Stimulated activated CD8-positive, alpha-beta memory T cell treated with anti-CD3 and anti-CD28 coated beads, Interleukin-12 subunit alpha, Interleukin-12 subunit beta, amount 100 ng/mL, for 1 hour (primary cell): Measurements from ENCODE around the gene IGFALS.

Experiments
- DNase-seq: peaks from one replicate; pipeline ENCODE4 v3.0.0-alpha.2; 2020; ENCODE audit warnings: low read depth

Gene IGFALS

DNA sequence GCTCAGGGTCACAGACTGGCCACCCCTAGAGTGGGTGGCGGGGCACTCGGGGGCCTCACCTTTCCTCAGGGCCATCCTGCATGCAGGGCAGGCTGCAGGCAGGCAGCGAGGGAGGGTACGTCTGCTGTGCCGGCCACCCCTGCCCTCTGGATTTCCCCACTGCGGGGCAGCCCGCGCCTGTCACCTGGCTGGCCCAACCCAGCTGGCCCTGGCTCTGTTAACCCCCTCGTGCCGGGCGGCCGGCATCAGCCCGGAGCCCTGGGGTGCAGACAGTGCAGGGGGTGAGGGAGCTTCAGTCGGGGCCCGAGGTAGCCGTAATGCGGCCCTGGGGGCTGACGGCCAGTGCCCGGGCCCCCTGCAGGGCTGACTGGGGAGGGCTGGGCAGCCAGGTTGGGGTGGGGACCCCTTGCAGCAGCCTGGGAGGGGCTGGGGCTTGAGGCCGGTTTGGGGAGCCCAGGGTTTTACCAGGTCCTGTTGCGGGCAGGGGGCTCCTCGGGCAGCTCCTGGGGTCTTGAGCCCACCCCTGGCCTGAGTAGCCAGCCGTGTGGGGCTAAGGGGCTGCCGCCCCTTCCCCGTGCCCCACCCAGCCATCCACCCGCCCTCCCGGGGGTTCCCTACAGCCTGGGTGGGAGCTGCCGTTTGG, at the start of gene IGFALS:
IGFALS (minus strand) TSS at position 128 of the 643 bp plus-strand sequence; CDS start at position 75, 53 bp downstream.
- DNase-seq = no peak

DNA sequence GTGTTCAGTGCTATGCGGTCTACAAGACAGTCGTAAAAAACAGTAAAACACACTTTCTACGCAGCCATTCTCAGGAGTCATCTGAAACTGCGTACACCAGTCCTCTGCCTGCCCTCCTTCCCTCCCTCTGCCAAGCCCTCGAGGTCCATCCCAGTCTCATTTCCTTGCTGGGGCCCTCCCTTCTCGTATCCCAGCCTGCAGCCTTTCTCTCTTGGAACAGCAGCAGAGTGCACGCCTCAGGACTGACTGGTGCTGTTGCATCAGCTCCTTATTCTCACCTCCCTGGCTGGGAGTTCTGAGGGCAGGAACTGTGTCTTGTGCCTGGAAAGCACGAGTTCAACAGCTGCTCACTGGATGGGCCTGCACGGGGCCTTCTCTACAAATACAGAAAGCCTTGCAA, 46.0 kb upstream of the IGFALS start:
- DNase-seq = no peak

GRCh38 chr16:1834096-1834495, 40.6 kb upstream of the IGFALS start:
- no peak for DNase-seq

DNA sequence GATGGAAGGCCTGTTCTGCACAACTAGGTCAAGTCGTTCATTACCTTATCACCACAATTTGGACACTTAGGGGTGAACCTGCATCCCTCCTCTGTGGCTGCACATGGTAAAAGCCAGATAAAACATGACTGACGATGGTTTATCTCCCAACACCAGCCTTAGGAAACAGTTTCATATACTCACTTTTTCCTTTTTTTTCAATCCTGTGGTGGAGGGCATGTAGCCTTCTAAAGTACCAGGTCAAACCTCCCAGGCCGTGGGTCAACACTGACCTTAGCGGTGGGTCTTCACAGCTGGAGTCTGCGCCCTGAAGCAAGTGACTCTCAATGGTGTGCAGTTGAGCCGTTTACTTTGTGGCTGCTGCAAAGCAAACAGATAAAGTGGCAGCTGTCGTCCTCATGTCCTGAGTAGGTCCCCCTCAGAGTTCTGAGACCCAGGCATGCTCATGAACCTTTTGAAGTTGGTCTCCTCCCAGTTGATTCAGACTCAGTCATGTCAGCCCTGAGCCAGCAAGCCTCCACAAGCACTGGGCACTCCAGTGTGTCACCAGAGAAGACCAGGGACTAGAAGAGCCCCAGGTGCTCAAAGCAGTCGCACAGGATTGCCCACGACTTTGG, 39.4 kb upstream of the IGFALS start:
- no peak for DNase-seq

GRCh38 chr16:1831186-1832075, 37.9 kb upstream of the IGFALS start:
- no peak for DNase-seq

GRCh38 chr16:1830213-1830612, 36.7 kb upstream of the IGFALS start:
- DNase-seq = no peak

GRCh38 chr16:1828645-1829410, 35.3 kb upstream of the IGFALS start:
- DNase-seq = no peak

DNA sequence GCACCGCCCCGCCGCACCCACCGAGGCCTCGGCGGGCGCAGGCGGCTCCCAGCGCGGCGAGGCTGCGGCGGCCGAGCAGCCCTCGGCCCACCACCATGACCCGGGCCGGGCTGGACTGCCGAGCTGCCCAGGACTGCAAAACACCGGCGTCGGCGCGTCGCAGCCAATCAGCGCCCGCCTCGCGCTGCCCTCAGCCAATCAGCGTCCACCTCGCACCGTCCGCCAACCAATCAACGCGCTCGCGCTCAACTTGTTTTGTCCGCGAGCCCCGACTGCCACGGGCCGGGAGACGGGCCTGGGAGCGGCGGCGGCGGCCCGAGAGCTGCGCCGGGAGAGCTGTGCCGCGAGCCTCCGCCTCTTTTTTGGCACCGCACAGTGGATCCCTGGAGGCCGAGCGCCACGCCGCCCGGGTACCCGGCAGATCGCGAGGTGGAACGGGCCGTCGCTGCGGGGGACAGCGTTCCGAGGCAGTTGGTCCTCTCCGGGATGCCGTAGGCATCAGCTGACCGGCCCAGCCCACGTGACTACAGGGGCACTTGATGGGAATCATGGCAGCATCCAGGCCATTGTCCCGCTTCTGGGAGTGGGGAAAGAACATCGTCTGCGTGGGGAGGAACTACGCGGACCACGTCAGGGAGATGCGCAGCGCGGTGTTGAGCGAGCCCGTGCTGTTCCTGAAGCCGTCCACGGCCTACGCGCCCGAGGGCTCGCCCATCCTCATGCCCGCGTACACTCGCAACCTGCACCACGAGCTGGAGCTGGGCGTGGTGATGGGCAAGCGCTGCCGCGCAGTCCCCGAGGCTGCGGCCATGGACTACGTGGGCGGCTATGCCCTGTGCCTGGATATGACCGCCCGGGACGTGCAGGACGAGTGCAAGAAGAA, 33.4 kb upstream of the IGFALS start, which contains the start of the genes FAHD1 and HAGH:
FAHD1 (plus strand) TSS at position 516 of the 883 bp plus-strand sequence; CDS start at position 549, 33 bp downstream.
HAGH (minus strand) TSS at position 135 of the 883 bp plus-strand sequence; CDS start at position 97, 38 bp downstream.
- DNase-seq = peak; percentile 84

DNA sequence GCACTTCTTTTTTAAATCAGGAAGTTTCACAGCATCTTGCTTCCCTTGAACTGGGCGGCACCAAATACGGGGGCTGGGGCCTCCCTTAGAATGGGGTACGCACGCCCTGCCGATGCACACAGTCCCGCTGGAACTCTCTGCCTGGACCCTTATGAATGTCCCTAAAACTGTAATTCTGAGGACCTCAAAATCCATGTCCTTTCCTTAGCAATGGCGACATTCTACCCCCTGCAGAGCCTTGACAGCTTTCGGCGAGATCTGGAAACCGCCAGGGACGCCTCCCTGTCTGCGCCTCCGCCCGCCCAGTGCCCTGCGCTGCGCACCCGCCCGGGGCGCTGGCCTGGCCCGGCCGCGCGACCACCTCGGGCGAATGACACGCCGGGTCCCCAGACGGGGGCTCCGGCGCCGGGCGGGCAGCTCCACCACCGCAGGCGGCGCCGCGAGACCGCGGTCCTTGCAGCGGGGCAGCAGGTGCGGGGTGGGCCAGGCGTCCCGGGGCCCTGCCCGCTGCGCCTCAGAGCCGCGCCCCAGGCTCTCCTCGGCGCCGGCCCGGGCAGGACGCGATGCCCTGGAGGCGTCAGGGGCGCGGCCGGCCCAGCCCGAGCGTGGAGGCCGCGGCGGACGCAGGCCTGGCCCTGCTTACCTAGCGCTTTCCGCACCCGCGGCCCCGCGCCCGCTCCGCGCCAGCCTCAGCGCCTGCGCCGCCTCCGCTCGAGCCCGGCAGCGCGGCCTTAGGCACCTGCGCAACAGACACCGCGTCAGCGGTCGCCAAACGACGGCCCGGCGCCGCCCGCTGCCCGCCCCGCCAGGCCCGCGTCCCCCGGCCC, 32.6 kb upstream of the IGFALS start:
- peak; percentile 41 for DNase-seq

DNA sequence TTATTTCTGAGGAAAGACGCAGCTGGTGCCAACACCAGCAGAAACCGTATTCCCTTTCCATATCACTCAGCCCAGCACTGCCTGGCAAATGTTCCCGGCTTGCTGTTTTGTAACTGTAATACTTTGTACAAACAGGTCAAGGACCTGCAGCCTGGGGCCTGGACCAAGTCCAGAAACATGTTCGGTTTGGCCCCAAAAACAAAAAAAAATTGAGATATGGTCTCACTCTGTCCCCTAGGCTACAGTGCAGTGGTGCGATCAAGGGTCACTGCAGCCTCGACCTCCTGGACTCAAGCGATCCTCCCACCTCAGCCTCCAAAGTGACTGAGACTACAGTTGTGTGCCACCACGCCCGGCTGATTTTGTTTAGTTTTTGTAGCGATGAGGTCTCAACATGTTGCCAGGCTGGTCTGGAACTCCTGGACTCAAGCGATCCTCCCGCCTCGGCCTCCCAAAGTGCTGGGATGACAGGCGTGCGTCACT, 31.9 kb upstream of the IGFALS start:
- DNase-seq = no peak

GRCh38 chr16:1823821-1824220, 30.3 kb upstream of the IGFALS start:
- no peak for DNase-seq

DNA sequence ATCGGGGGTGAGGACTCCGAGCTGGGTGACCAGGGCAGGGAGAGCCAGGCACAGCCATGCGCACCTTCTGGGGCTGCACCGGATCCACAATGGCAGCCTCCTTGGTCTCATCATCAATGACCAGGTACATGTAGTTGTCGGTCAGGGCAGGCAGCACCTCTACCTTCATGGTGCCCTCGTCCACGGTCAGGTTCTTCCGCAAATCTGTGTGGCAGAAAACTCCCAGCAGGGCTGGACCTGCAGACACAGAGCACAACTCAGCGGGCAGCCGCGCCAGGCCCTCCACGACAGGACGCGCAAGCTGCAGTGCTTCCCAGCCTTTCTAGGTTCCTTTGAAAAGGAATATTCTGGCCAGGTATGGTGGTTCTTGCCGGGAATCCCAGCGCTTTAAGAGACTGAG, 29.3 kb upstream of the IGFALS start:
- DNase-seq = no peak

- DNase-seq = no peak
Measured at GRCh38 chr16:1821861-1822611, 28.5 kb upstream of the IGFALS start.

DNA sequence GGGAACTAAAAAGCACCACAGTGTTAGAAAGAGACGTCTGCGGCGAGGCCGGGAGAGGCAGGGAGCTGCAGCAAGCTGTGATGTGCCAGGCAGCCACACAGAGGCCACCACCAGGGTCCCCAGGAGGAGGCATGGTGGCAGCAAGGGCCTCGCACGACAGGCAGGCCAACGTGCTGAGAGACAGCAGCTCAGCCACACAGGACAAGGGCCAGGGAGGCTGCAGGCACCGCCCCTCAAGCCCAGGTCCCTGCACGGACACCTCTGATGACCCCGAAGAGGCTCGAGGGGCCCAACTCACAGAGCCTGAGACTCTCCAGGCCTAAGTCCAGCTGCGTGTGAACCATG, 27.4 kb upstream of the IGFALS start:
- DNase-seq = no peak

DNA sequence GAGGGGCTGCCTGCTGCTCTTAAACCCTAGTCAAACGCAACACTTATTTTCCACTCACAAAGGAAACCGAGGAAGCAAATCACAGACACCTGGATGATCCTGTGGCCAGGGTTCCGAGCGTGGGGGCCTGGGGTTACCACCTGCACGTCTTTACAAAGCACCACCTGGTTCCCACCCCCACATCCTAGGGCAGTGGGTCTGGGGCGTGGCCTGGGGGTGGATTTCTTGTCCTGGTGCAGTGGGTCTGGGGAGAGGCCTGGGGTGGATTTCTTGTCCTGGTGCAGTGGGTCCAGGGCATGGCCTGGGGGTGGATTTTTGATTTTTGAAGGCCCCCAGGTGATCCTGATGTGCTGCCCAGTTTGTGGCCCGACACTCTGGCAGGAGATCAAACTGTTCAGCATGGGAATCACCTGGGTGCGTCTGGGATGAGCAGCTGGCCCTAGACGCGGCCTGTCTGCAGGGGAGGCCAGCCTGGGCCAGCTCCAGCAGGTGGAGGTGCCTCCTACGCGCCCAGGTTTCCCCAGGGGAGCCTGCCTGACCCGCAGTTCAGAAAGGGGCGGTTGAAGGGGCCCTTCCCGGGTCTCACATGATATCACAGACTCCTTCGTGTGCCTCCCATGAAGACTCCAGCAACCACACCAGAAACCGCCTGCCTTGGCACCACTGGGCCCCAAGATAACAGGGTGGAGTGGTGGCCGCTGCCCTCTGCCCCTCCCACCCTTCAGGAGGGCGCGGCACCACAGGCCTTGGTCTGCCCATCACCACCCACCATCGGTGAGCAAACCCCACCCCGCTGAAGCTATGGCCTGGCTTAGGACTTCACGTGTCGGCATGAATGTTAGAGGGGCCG, 26.8 kb upstream of the IGFALS start:
- DNase-seq = no peak

GRCh38 chr16:1819611-1820010, 26.1 kb upstream of the IGFALS start:
- DNase-seq = no peak

DNA sequence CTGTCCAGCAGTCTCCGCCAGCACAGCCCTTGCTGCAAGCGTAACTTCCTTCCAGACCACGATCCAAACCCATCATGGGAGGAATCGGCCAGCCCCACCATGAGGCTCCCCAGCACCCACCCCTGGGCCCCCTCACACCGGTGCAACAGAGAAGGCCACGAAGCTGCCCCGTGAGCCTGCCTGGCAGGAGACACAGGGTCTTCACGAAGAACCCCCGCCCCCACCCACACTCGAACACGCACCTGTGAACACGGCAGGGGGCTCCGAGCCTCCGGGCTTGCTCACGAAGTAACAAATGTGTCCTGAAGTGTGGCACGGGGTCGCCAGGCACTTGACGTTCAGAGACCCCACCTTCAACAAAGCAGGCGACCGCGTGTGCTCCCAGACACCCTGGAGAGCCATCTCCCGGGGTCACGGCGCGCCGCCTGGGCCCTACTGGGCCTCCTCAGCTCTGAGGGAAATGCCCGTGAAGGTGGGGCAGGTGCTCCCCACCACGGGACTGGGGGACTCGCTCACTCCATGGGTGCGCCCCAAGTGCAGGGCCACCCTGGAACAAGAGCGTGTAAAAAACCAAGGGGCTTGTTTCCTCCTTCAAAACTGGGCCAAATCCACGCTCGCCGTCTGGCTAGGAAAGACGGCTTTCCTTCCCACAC, 25.5 kb upstream of the IGFALS start:
- no peak for DNase-seq
